Measurements from ENCODE around the gene SERPINB5.

DNA sequence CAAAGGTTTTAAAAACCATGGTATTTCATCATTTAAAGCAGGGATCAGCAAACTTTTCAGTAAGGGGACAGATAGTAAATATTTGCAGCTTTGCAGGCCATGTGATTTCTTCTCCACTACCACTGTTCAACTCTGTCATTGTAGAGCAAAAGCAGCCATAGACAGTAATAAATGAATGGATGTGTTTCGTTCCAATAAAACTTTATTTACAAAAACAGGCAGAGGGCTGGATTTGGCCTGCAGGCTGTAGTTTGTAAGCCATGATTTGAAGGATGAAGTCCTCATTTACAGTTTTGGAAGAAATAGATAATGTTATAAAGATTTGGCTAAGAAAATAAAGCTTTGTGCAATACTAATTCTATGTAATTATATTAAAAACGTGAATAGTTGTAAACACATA is 67.3 kb downstream of the SERPINB5 start:
- no peak for TF ChIP-seq CTCF (IDR thresholded peaks at IDR 0.05 in 4 of 5, conservative IDR thresholded peaks at IDR 0.05 in 1 of 5)
- TF ChIP-seq POLR2A (IDR thresholded peaks at IDR 0.05) = no peak
